ENCODE data around the gene WFDC10B. TPM values are rescaled to one million over a fixed set of nuclear protein-coding genes. Genes with fewer than 3 reads are reported as not detected.

Gene WFDC10B
- total RNA-seq, 3 donors from 2014 or later (not counting 1 experiment from before 2014, with no cell fraction given), result not detected

DNA sequence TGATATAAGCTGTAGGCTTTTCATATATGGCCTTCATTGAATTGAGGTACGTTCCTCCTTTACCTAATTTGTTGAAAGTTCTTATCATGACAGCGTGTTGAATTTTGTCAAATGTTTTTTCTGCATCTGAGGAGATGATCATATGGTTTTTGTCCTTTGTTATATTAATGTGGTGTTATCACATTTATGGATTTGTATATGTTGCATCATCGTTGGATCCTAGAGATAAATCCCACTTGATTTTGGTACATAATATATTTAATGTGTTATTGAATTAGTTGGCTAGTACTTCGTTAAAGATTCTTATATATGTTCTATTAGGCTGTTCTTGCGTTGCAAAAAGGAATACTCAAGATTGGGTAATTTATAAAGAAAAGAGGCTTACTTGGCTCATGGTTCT lies 65.1 kb downstream of the WFDC10B start:
- Histone ChIP-seq H3K27me3 (ENCODE audit: control insufficient read depth, insufficient read depth, low read length) (no peaks in the 10 kb centered on the region), H3K36me3 (ENCODE audit: control insufficient read depth, insufficient read depth, low read length) (no peaks in the 10 kb centered on the region), H3K27ac (ENCODE audit: low read length) (no peak overlapping the region), H3K4me3 (ENCODE audit: low read length) (no peak overlapping the region), H3K9me3 (ENCODE audit: control insufficient read depth, insufficient read depth, low read length) (no peaks in the 10 kb centered on the region), H3K4me1 (ENCODE audit: control insufficient read depth, insufficient read depth, low read length) (no peaks in the 10 kb centered on the region)
- Mint-ChIP-seq H3K27me3 (ENCODE audit: low read depth in 2 of 2) (peaks cover 10 to 47% of the 10 kb centered on the region in 2 donors), H3K36me3 (no peaks in the 10 kb centered on the region), H3K27ac (no peak overlapping the region), H3K4me1 (no peaks in the 10 kb centered on the region), H3K9me3 (no peaks in the 10 kb centered on the region), H3K4me3 (no peak overlapping the region)
- no peak for TF ChIP-seq CTCF (IDR thresholded peaks at IDR 0.05)
- DNase-seq, result no peak
- WGBS (ENCODE audit: insufficient coverage), result 92% methylated on average over 5 of the region's 5 CpGs
- ATAC-seq, result no peak
- intact Hi-C loops (cut with micrococcal nuclease), result no loop called here

DNA sequence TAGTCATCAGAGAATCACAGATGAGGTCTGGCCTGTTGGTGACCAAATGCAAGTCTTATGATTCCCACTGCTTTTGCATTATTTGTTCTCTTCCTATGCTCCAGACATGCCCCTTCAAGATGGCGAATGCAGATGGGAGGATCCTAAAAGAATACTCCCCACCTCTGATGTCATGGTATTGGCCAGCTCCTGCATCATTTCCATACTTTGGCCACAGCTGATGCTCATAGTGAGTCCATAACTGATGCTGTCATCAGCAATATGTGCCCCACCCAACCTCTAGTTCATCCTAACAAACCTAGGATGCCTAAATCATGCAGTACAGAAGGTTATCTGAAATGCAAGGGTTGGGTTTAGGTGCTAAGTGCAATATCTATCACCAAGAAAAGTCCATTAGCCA lies 68.3 kb downstream of the WFDC10B start:
- H3K27ac ChIP-seq (ENCODE audit: low read length), result no peak overlapping the region
- ATAC-seq (no peak), DNase-seq (no peak)
- H3K36me3 ChIP-seq (ENCODE audit: control insufficient read depth, insufficient read depth, low read length), result no peaks in the 10 kb centered on the region
- Mint-ChIP-seq H3K27ac (no peak overlapping the region), H3K27me3 (ENCODE audit: low read depth in 2 of 2) (peaks cover 20 to 49% of the 10 kb centered on the region in 2 donors), H3K4me3 (no peak overlapping the region), H3K36me3 (no peaks in the 10 kb centered on the region), H3K4me1 (no peaks in the 10 kb centered on the region), H3K9me3 (no peaks in the 10 kb centered on the region)
- H3K9me3 ChIP-seq (ENCODE audit: control insufficient read depth, insufficient read depth, low read length), result no peaks in the 10 kb centered on the region
- no peak overlapping the region for H3K4me3 ChIP-seq (ENCODE audit: low read length)
- no peak for TF ChIP-seq CTCF (IDR thresholded peaks at IDR 0.05)
- WGBS (ENCODE audit: insufficient coverage), result 86% methylated on average over 1 of the region's 1 CpG
- no peaks in the 10 kb centered on the region for H3K27me3 ChIP-seq (ENCODE audit: control insufficient read depth, insufficient read depth, low read length)
- no peaks in the 10 kb centered on the region for H3K4me1 ChIP-seq (ENCODE audit: control insufficient read depth, insufficient read depth, low read length)
- intact Hi-C loops (cut with micrococcal nuclease), result no loop called here

Other genes starting within 250 kb of the WFDC10B start
- gene WFDC2, start 235.3 kb downstream of the WFDC10B start, total RNA-seq, result not detected
- gene SPINT3, start 189.4 kb downstream of the WFDC10B start, total RNA-seq, result not detected
- gene WFDC6, start 165.5 kb downstream of the WFDC10B start, total RNA-seq, result not detected
- gene EPPIN, start 157.6 kb downstream of the WFDC10B start, total RNA-seq, result not detected
- not detected for gene WFDC8, start 125.7 kb downstream of the WFDC10B start, total RNA-seq
- not detected for gene WFDC10A, start 75.3 kb downstream of the WFDC10B start, total RNA-seq
- gene WFDC9, start 73.7 kb downstream of the WFDC10B start, total RNA-seq, result not detected
- gene WFDC11, start 34.8 kb downstream of the WFDC10B start, total RNA-seq, result not detected
- gene WFDC13, start 3.0 kb downstream of the WFDC10B start, total RNA-seq, result not detected
- gene SPINT4, start 17.3 kb upstream of the WFDC10B start, total RNA-seq, result not detected
- gene WFDC3, start 86.9 kb upstream of the WFDC10B start, total RNA-seq, result not detected
- 10 to 100 TPM; 11.3 to 15.5 (median 13.9) TPM for gene DNTTIP1, start 86.9 kb upstream of the WFDC10B start, total RNA-seq
- 1 to 10 TPM in 1 of 3 donors, under 1 TPM in 1, not detected in 1; 0.54 to 3.2 TPM for gene UBE2C, start 107.6 kb upstream of the WFDC10B start, total RNA-seq
- gene TNNC2, start 122.3 kb upstream of the WFDC10B start, total RNA-seq, result 1 to 10 TPM in 1 of 3 donors, under 1 TPM in 1, not detected in 1; 0.93 to 1.5 TPM
- 1 to 10 TPM in 2 of 3 donors, under 1 TPM in 1; 0.99 to 1.7 (median 1.2) TPM for gene SNX21, start 128.8 kb upstream of the WFDC10B start, total RNA-seq
- gene ACOT8, start 152.4 kb upstream of the WFDC10B start, total RNA-seq, result 10 to 100 TPM; 30.5 to 35.4 (median 31.7) TPM
- 1 to 10 TPM; 1.4 to 2.3 (median 1.5) TPM for gene ZSWIM3, start 152.6 kb upstream of the WFDC10B start, total RNA-seq
- 1 to 10 TPM in 1 of 3 donors, under 1 TPM in 2; 0.59 to 2.4 (median 0.89) TPM for gene ZSWIM1, start 176.2 kb upstream of the WFDC10B start, total RNA-seq
- 1 to 10 TPM in 1 of 3 donors, not detected in 2; 1.2 TPM for gene SPATA25, start 182.6 kb upstream of the WFDC10B start, total RNA-seq
- gene NEURL2, start 186.2 kb upstream of the WFDC10B start, total RNA-seq, result 1 to 10 TPM in 2 of 3 donors, under 1 TPM in 1; 0.89 to 1.4 (median 1.4) TPM
- gene CTSA, start 186.3 kb upstream of the WFDC10B start, total RNA-seq, result 100 to 1,000 TPM in 1 of 3 donors, 10 to 100 TPM in 2; 72.8 to 108 (median 86.8) TPM
- gene PLTP, start 207.1 kb upstream of the WFDC10B start, total RNA-seq, result 1 to 10 TPM in 2 of 3 donors, under 1 TPM in 1; 0.63 to 3.5 (median 3.2) TPM
- gene PCIF1, start 229.7 kb upstream of the WFDC10B start, total RNA-seq, result 10 to 100 TPM; 72.0 to 85.1 (median 73.3) TPM

Measured in natural killer cell (primary cell).